ENCODE data around the gene RAVER1.

GRCh38 chr19:10362259-10362658 lies 28.9 kb upstream of the RAVER1 start:
- TF ChIP-seq, protein P1, sequence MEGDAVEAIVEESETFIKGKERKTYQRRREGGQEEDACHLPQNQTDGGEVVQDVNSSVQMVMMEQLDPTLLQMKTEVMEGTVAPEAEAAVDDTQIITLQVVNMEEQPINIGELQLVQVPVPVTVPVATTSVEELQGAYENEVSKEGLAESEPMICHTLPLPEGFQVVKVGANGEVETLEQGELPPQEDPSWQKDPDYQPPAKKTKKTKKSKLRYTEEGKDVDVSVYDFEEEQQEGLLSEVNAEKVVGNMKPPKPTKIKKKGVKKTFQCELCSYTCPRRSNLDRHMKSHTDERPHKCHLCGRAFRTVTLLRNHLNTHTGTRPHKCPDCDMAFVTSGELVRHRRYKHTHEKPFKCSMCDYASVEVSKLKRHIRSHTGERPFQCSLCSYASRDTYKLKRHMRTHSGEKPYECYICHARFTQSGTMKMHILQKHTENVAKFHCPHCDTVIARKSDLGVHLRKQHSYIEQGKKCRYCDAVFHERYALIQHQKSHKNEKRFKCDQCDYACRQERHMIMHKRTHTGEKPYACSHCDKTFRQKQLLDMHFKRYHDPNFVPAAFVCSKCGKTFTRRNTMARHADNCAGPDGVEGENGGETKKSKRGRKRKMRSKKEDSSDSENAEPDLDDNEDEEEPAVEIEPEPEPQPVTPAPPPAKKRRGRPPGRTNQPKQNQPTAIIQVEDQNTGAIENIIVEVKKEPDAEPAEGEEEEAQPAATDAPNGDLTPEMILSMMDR (IDR thresholded peaks at IDR 0.05) = no peak
- TF ChIP-seq POLR2A (IDR thresholded peaks at IDR 0.05; ENCODE audit: low read depth) (no peak), POLR2AphosphoS5 (IDR thresholded peaks at IDR 0.05) (no peak)
